Renal pelvis (tissue), 4 donors: Measurements from ENCODE around the gene LTK. TPM values are rescaled to one million over a fixed set of nuclear protein-coding genes. Genes with fewer than 3 reads are reported as not detected.
A peak's percentile ranks its signal among the peaks of the same experiment; 100 is the strongest.

Source experiments
- DNase-seq: peaks from one replicate; pipeline ENCODE4 v3.0.0-alpha.2; 2013
- polyA plus RNA-seq, 3 donors: library from polyadenylated mRNA; unstranded; fragments of 120-200 nt; gene quantifications; one replicate each; pipeline ENCODE4 v1.2.1, GENCODE V29; 2013; ENCODE audit not compliant: insufficient read length in 3 of 3

The LTK gene
- polyA plus RNA-seq, 3 donors = 2.0 to 2.9 (median 2.7) TPM

DNA sequence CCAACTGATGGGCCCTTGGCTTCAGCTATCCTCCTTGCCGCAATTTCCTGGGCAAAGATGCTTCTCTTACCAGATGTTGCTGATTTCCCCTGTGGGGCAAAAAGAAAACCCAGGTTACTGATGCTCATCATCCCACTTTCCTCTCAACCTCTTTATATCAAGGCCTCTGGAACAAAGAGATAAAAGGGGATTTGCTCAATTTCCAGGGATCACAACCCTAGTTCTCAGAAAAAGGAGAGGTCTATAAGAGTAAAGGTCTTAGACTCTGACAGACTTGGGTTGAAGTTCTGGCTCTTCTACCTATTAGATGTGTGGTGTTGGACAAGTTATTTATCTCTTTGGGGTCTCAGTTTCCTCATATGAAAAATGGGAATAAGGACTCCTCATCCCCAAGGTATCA lies 21.9 kb upstream of the LTK start:
- DNase-seq = no peak

GRCh38 chr15:41530363-41530956 lies 16.8 kb upstream of the LTK start:
- no peak for DNase-seq

DNA sequence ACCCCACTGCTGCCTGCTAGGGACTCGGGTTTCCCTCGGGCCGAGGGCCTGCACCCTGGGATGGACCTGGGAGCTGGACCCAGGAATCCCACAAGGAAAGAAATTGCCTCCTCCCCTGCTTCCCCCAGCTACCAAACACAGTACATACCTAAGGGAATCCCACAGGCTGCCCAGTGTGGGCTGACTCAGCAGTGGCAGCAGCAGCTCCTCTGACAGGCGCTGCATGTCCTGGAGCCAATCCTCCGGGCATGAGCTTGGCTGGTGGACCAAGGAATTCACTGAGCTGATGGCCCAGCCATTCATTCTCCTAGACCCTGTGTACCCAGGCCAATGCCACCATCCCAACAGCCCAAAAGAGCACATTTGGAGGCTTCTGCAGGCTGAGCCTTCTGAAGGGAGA lies 9.5 kb upstream of the LTK start:
- no peak for DNase-seq

- no peak for DNase-seq
These were observed 8.0 kb upstream of the LTK start for GRCh38 chr15:41521614-41522013.

- no peak for DNase-seq
These were observed 7.0 kb upstream of the LTK start for GRCh38 chr15:41520636-41521035.

- no peak for DNase-seq
These were observed 4.3 kb upstream of the LTK start for GRCh38 chr15:41517895-41518449.

DNA sequence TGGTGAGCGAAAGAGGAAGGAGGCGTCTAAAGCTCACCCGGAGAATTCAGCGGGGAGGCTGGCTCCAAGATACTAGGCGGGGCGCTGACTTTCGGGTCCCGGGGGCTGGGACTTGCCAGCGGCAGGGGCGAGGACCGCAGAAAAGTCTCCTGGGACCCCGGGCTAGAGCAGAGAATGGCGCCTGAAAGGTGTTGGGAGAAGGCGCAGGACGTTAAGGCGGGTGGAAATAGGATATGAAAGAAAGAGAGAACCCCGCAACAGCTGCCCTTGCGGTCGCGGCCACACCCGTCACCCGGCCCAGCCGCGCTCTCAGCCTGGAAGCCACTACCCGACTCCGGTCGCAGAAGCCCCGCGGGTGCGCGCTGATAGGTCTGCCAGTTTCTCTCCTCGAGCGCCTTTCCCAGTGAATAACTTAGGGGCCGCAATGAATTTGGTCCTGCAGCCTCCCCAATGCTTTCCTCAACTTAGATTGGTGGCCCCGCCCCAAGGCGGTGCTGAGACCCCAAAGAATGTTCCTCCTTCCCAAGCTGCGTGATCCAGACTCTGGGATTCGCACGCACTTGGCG lies 604 bp downstream of the LTK start:
- DNase-seq = no peak

DNA sequence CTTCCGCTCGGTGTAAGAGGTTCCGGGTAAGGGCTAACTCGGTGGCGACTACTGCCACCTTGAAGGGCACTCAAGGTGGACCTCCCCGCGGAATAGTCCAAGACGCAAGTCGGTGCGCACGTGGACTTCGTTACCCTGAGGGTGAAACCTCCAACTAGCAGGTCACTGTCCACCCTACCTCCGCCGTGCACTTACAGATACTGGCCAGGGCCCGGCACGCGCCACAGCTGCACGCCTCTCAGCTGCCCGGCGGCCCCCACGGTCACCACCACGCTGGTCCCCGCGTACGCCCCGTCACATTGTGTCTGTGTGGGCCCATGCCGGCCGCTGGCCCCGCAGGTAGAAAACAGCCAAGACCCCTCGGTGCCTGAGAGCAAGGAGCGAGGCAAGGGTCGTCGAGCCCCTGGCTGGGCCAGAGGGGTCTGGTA lies 1.1 kb downstream of the LTK start:
- no peak for DNase-seq

DNA sequence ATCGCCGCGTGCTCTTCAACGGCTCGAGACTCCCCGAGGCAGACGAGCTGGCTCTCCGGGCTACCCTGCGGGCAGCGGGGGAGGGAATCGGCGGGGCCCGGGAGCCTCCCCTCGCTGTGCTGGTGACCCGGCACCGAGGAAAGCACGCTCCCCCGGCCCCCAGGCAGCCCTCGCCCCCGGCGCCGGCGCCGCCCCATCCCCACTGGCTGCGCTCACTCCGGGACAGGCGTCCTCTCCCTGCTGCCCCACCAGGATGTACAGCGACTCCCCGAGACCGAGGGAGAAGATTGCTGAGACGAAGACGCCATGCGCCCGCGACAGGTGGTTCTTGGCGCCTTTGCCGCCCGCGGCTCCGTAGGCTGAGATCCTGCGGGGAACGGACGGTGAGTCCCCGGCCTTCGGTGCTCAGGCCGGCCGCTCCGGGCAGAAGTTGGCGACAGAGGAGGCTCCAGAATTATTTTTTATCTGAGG lies 1.7 kb downstream of the LTK start:
- no peak for DNase-seq

GRCh38 chr15:41511331-41511898 lies 2.2 kb downstream of the LTK start:
- no peak for DNase-seq

GRCh38 chr15:41510728-41511127 lies 2.9 kb downstream of the LTK start:
- no peak for DNase-seq

- no peak for DNase-seq
These were observed 5.8 kb downstream of the LTK start for GRCh38 chr15:41507820-41508290.

GRCh38 chr15:41506796-41507341 lies 6.8 kb downstream of the LTK start:
- DNase-seq = no peak

- DNase-seq = no peak
These were observed 7.9 kb downstream of the LTK start for GRCh38 chr15:41505776-41506175.

- DNase-seq = no peak
These were observed 8.7 kb downstream of the LTK start for GRCh38 chr15:41504751-41505492.

GRCh38 chr15:41503669-41504010 lies 10.0 kb downstream of the LTK start:
- DNase-seq = no peak

DNA sequence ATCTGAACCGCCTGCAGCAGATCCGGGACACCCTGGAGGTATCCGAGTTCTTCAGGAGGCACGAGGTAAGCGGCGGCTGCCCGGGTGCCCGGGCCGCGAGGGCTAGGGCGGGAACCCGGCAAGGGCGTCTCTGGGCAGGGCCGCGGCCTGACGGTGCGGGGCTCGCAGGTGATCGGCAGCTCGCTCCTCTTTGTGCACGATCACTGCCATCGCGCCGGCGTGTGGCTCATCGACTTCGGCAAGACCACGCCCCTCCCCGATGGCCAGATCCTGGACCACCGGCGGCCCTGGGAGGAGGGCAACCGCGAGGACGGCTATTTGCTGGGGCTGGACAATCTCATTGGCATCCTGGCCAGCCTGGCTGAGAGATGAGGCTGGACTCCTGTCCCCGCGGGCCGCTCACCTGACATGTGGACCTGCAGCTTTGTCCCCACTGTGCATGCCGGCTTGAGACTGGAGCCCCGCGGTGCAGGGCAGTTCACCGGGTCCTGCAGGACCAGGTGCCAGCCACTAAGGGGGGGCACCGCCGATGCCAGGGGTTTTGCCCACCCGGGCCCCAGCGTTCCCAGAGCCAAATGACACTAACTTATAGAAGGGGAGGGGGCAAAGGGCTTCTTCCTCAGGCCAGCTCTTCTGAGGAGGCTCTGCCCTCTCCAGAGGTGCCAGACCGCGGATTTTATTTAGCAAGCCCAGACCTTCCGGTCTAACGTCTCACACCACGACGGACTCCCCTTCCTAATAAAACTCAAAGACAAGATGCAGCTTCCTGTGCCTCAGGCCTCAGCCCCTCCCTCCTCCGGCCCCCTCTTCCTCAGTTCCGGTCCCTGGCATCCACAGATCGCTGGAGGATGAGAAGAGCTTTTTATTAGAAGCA lies 10.6 kb downstream of the LTK start:
- DNase-seq = no peak

DNA sequence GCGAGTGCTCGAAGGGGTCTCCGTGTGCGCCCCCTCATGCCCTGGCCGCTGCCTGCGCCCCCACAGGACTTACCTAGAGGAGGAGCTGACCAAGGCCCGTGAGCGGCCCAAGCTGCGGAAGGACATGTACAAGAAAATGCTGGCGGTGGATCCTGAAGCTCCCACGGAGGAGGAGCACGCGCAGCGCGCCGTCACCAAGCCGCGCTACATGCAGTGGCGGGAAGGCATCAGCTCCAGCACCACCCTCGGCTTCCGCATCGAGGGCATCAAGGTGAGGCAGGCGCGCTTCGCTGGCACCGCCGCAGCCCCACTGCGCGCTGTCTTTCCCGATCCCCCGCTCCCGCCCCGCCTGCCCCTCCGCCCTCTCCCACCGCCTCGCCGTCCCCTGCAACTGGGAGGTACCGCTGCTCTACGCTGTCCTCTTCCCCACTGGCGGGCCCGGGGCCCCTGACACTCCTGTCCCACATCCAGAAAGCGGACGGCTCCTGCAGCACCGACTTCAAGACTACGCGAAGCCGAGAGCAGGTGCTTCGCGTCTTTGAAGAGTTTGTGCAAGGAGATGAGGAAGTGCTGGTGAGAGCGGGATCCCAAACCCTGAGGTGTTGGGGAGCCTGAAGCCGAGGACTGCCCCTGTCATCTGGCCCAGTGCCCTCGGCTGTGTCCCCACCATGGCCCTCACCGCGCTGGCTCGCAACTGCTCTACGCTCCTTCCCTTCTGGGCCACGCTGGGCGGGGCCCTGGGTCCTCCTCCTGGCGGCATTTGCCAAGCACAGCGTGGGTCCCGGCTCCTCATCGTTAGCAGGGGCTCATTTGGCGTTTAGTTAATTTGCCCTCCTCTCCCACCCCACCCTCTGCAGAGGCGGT lies 11.5 kb downstream of the LTK start:
- DNase-seq = no peak

- peak; percentile 51 for DNase-seq
These were observed 12.3 kb downstream of the LTK start for GRCh38 chr15:41501191-41501917.
